AG20443 (cell line): Measurements from ENCODE around the gene ARSK.
"Not testable (repeated sequence)": the region's sequence is repeated elsewhere in the genome, so short reads cannot be mapped to it uniquely, and the experiment has no call there.

Experiments
- DNase-seq: peaks from one replicate; pipeline ENCODE4 v3.0.0; 2012; ENCODE audit warnings: low spot score, mixed read lengths

The ARSK gene

GRCh38 chr5:95621839-95622629, 67.1 kb downstream of the ARSK start:
- DNase-seq = no peak

GRCh38 chr5:95623706-95624105, 68.8 kb downstream of the ARSK start:
- DNase-seq = no peak

GRCh38 chr5:95624368-95624767, 69.5 kb downstream of the ARSK start:
- DNase-seq = no peak

- DNase-seq = no peak
These were observed 71.8 kb downstream of the ARSK start for GRCh38 chr5:95626701-95627100.

GRCh38 chr5:95627971-95628810, 73.3 kb downstream of the ARSK start:
- DNase-seq = no peak

- DNase-seq = no peak
These were observed 74.0 kb downstream of the ARSK start for GRCh38 chr5:95628933-95629332.

- DNase-seq = no peak
These were observed 75.6 kb downstream of the ARSK start for GRCh38 chr5:95630394-95630917.

- DNase-seq = peak; percentile 73
These were observed 76.5 kb downstream of the ARSK start for GRCh38 chr5:95631255-95631958.

GRCh38 chr5:95631991-95632675, 77.2 kb downstream of the ARSK start:
- DNase-seq = peak; percentile 30

- DNase-seq = not testable (repeated sequence)
These were observed 78.0 kb downstream of the ARSK start for GRCh38 chr5:95632942-95633341.

- DNase-seq = no peak
These were observed 78.8 kb downstream of the ARSK start for GRCh38 chr5:95633671-95634070.

- no peak for DNase-seq
These were observed 79.2 kb downstream of the ARSK start for GRCh38 chr5:95634081-95634480.

GRCh38 chr5:95638632-95639031, 83.7 kb downstream of the ARSK start:
- no peak for DNase-seq

- peak; percentile 21 for DNase-seq
These were observed 86.9 kb downstream of the ARSK start for GRCh38 chr5:95641741-95642220.

- DNase-seq = no peak
These were observed 88.3 kb downstream of the ARSK start for GRCh38 chr5:95643152-95643551.

- peak; percentile 66 for DNase-seq
These were observed 89.6 kb downstream of the ARSK start for GRCh38 chr5:95644351-95645042.

- not testable (repeated sequence) for DNase-seq
These were observed 91.3 kb downstream of the ARSK start for GRCh38 chr5:95646226-95646568.

- peak; percentile 98 for DNase-seq
These were observed 91.9 kb downstream of the ARSK start, which contains the start of gene RFESD for GRCh38 chr5:95646569-95647431. Gene RFESD (plus strand): TSS chr5:95646777. CDS start chr5:95652272, 5,495 bp downstream.

- no peak for DNase-seq
These were observed 93.3 kb downstream of the ARSK start for GRCh38 chr5:95647886-95648860.
